Activated CD4-positive, alpha-beta T cell treated with anti-CD3 and anti-CD28 coated beads for 1 hour (primary cell): ENCODE results near the gene ACOX1.
"Not testable (repeated sequence)": the region's sequence is repeated elsewhere in the genome, so short reads cannot be mapped to it uniquely, and the experiment has no call there.

Experiments
- DNase-seq: peaks from one replicate; pipeline ENCODE4 v3.0.0-alpha.2; 2020

The ACOX1 gene

GRCh38 chr17:75979705-75980187 lies 780 bp upstream of the ACOX1 start:
- DNase-seq = no peak

GRCh38 chr17:75976175-75976848 lies 2.7 kb downstream of the ACOX1 start:
- DNase-seq = no peak

GRCh38 chr17:75975757-75976174 lies 3.2 kb downstream of the ACOX1 start:
- no peak for DNase-seq

- not testable (repeated sequence) for DNase-seq
Observed at GRCh38 chr17:75975187-75975586, 3.8 kb downstream of the ACOX1 start.

DNA sequence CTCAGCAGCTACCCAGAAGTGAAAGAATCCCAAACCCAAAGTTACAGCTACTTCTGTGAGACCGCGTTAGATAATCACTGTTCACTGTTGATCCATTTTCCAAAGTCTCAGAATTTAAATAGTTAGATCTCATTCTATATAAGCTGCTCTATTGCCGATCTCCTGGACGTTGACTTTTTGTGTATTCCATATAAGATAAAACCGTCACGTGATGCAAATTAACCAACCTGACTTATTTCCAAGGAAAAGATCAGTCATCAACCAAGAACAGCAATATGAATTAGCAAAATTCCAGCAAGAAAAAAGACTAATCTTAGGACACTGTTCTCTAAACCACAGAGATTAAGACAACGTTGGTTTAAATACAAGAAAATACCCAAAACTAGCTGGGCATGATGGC lies 8.3 kb downstream of the ACOX1 start:
- DNase-seq = no peak

GRCh38 chr17:75970011-75970523 lies 8.9 kb downstream of the ACOX1 start:
- no peak for DNase-seq

GRCh38 chr17:75969044-75969443 lies 9.9 kb downstream of the ACOX1 start:
- DNase-seq = not testable (repeated sequence)

- DNase-seq = no peak
Observed at GRCh38 chr17:75965468-75965867, 13.5 kb downstream of the ACOX1 start.

DNA sequence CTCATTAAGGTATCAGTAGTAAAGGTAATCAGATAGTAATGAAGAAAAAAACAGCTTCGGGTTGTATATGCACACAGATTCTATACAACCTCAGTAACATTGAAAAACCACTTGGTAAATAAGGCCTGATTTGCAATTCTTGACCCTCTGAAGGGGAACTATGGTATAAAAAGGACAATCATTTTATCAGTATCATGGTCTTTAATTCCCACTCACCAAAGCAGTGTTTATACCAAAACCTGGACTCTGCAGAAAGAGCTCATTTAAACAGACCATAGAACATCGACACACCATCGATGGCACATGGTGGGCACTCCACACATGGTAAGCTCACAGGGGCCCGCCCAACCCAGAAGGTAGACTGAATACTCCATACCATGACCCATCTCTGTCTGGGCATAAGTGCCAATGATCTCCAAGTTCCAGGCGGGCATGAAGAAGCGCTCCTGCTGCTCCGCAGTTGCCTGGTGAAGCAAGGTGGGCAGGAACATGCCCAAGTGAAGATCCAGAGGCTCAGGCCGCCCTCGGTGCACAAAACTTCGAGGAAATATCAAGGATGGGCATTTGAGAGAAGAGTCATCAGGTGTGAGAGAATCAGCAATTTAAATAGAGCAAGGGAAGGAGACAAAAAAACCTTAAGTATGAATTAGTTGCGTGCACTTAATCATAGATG lies 19.0 kb downstream of the ACOX1 start:
- DNase-seq = no peak

- no peak for DNase-seq
Observed at GRCh38 chr17:75959051-75959838, 19.7 kb downstream of the ACOX1 start.

GRCh38 chr17:75950855-75951554 lies 28.0 kb downstream of the ACOX1 start:
- no peak for DNase-seq

DNA sequence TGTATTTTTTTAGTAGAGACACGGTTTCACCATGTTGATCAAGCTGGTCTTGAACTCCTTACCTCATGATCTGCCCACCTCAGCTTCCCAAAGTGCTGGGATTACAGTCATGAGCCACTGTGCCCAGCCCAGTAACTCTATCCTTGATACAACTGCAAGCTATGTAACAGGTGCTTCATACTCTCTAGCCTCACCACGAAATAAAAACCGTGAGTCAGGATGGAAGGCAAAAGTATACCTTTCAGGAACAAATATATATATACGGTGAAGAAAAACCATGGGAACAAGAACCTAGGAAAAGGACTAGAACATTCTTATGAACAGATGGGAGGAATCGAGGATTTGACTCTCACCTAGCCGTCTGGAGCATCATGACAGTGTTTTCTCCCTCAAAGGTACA lies 28.5 kb downstream of the ACOX1 start:
- DNase-seq = no peak

DNA sequence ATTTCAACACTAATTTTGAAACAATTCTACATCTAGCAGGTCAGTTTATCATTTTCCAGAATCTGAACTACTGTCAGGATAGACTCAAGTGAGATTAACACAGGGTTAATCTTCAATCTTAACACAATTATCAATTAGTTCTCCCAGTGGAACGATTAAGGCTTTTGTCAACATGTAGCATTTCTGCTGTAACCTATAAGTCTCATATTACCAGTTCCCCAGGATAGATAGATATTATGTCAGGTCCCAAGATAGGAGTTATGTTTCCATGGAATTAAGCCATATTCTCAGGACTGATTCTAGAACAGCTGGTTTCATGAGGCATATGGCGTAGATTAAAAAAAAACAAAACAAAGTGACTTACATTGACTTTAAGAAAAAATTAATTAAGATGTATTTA lies 33.8 kb downstream of the ACOX1 start:
- no peak for DNase-seq

- no peak for DNase-seq
Observed at GRCh38 chr17:75943491-75943890, 35.5 kb downstream of the ACOX1 start.

DNA sequence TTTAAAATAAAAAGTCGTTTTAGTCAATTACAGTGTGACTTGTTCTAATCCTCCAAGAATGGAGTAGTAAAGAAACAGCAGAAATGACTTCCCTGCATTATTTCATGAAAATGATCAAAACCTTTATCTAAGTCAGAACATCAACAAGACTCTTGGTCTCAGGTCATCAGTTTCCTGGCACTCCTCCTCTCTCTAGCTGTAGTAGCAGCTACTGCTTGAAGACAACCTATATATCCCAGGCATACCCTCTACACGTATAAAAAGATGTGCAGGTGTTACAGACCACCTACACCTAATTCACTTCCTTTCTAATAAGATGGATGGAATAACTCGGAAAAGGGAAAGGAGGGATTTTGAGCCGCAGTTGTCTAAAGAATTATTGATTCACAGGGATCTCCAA lies 36.5 kb downstream of the ACOX1 start:
- DNase-seq = no peak

GRCh38 chr17:75941442-75941819 lies 37.5 kb downstream of the ACOX1 start:
- no peak for DNase-seq

DNA sequence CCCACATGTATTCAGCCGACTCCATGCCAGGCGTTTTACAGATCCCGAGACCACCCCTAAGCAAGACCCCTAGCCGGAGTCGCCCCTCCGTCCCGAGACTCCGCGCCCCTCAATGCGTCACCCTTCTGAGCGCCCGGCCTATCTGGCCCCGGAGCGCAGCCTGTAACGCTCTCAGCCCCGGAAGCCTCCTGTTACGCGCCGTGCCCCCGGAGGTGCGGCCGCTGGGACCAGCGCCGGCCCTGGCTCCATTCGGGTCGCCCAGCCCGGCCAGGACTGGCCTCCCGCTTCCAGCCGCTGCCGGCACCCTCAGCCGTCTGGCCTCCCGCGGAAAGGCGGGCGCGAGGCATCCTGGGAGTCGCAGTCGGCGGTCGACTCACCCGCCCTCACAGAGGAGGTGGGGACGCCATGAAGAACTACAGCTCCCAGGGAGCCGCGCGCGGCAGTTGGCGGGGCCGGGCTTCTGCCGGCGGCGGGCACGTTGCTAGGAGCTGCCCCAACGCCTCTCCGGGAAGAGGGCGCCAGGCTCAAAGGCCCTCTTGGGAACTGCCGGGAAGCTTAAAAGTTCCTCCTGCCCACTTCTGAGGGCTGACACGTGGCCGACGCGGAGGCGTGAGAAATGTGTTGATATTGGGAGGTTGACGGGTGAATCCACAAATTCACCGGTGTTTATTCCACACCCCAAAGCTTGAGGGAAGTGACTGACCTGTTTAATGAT lies 38.1 kb downstream of the ACOX1 start, which contains the start of gene FBF1:
FBF1 (minus strand) TSS at position 316 of the 715 bp plus-strand sequence. CDS start 2,893 bp downstream, outside the sequence.
- DNase-seq = peak; percentile 82

GRCh38 chr17:75937652-75938051 lies 41.3 kb downstream of the ACOX1 start:
- DNase-seq = no peak

DNA sequence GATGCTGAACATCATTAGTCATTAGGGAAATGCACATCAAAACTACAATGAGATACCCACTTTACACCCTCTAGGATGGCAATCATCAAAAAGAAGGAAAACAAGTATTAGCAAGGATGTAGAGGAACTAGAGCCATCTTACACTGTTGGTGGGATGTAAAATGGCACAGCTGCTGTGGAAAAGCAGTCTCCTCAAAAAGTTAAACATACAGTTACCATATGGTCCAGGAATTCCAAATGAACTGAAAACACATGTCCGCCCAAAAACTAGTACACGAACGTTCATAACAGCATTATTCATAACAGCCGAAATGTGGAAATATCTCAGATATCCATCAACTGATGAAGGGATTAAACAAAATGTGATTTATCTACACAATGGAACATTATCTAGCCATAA lies 45.2 kb downstream of the ACOX1 start:
- DNase-seq = no peak

DNA sequence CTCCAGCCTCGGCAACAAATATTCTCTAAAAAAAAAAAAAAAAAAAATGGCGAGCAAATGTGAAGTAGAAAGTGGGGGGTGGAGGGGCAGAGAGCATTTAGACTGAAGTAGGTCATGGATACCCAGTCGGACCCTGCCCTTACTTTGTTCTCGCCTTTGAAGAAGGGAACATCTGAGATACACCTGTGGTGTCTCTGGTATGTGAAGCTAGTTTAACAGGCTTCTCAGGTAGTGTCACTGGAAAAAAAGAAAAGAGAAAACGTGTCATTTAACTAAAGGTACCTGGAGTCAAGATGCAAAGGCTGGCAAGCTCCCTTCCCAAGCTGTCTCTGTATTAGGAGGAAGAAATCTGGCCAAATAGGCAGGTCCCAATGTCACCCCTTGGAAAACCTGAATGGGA lies 46.1 kb downstream of the ACOX1 start:
- no peak for DNase-seq

GRCh38 chr17:75931062-75931461 lies 47.9 kb downstream of the ACOX1 start:
- no peak for DNase-seq

- no peak for DNase-seq
Observed at GRCh38 chr17:75927286-75927922, 51.6 kb downstream of the ACOX1 start.
